ENCODE measurements around the gene HHIP. TPM values are rescaled to one million over a fixed set of nuclear protein-coding genes. Genes with fewer than 3 reads are reported as not detected.

Gene HHIP
- total RNA-seq, 1 experiment from 2014 or later: not detected

DNA sequence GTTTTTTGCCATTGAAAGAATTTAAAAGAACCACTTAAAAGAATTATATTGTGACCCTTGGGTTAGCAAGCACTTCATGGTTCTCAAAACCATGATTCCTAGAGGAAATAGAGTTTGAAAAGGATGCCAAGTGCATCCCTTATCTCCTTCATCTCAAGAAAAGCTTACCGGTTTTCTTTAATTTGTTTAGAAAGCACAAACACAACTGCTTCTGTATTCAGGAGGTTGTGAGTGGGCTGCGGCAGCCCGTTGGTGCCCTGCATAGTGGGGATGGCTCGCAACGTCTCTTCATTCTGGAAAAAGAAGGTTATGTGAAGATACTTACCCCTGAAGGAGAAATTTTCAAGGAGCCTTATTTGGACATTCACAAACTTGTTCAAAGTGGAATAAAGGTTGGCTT lies 13.5 kb downstream of the HHIP start:
- TF ChIP-seq JUND (IDR thresholded peaks at IDR 0.05) (no peak), CEBPB (IDR thresholded peaks at IDR 0.05; ENCODE audit: low read depth) (no peak), ELF1 (IDR thresholded peaks at IDR 0.05; ENCODE audit: borderline replicate concordance, low read depth) (no peak), ZNF274 (IDR thresholded peaks at IDR 0.05; ENCODE audit: low read depth, low read length) (no peak)
- Histone ChIP-seq H3K4me1 (ENCODE audit: control insufficient read depth in 1 of 2, insufficient read depth in 2 of 2, low read length in 2 of 2) (no peaks in the 10 kb centered on the region), H3K27me3 (ENCODE audit: insufficient read depth, low read length) (no peaks in the 10 kb centered on the region), H3K4me2 (ENCODE audit: low read length) (no peak overlapping the region), H3K9me2 (ENCODE audit: insufficient read depth) (no peaks in the 10 kb centered on the region), H4K20me1 (ENCODE audit: insufficient read depth) (no peaks in the 10 kb centered on the region), H3K27ac (ENCODE audit: low read depth, low read length) (no peak overlapping the region), H3K36me3 (ENCODE audit: control insufficient read depth in 1 of 2, insufficient read depth in 2 of 2, low read length in 2 of 2) (no peaks in the 10 kb centered on the region), H3K4me3 (replicated peaks in 1 of 2; ENCODE audit: low read depth in 1 of 2, low read length in 2 of 2) (no peak overlapping the region), H3K79me2 (ENCODE audit: insufficient read depth, low read length) (no peaks in the 10 kb centered on the region), H3K9ac (ENCODE audit: low read length) (no peak overlapping the region), H2AFZ (ENCODE audit: low read depth, low read length, poor library complexity, severe bottlenecking) (no peak overlapping the region), H3K9me3 (ENCODE audit: control insufficient read depth in 1 of 2, insufficient read depth in 1 of 2, low read depth in 1 of 2, low read length in 2 of 2) (no peaks in the 10 kb centered on the region)
- ATAC-seq (no peak), DNase-seq (ENCODE audit: low read depth, low spot score) (no peak)
- no TSS peak for BruUV-seq (replicated peaks)
- ChIA-PET POLR2A (no interaction called here), CTCF (no interaction called here), RAD21 (ENCODE audit: low non-redundant PET in 1 of 2, low total read pairs in 2 of 2, uncharacterized antibody in 2 of 2, unreplicated experiment in 2 of 2) (no interaction called here)
- intact Hi-C loops (cut with micrococcal nuclease): no loop called here

DNA sequence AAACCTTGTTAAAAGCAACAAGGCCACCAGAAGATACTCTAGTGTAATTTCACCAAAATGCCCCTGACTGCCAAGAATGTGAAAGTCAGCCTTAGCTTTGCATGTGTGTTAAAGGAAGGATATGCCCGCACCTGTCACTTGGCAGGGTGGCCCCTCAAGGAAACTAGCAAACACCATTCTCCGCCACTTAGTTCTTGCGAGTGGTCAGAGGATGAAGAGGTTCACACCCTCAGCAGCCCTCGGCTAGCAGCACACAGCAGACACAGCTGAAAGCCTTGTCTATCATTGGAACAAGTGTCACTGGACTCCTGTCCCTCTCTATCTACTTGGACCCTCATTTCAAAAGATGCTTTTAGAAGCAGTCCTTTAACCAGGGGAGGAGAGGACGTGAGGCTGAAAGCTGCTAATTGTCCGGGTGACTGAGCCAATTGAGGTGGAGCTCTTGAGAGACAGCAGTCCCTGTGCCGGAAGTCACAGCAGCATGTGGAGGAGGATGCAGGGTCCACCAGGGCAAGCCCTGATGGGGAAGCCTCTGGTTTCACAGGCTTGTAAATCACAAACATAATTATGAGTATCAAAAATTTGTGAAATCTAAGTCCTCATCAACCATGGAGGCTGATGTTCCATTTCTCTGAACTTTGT lies 18.0 kb downstream of the HHIP start:
- no peak overlapping the region for H2AFZ ChIP-seq (ENCODE audit: low read depth, low read length, poor library complexity, severe bottlenecking)

More for the DNA sequence above, 18.0 kb downstream of the HHIP start:
- Histone ChIP-seq H4K20me1 (ENCODE audit: insufficient read depth) (no peaks in the 10 kb centered on the region), H3K4me2 (ENCODE audit: low read length) (no peak overlapping the region), H3K9me2 (ENCODE audit: insufficient read depth) (no peaks in the 10 kb centered on the region), H3K27ac (ENCODE audit: low read depth, low read length) (no peak overlapping the region), H3K9me3 (ENCODE audit: control insufficient read depth in 1 of 2, insufficient read depth in 1 of 2, low read depth in 1 of 2, low read length in 2 of 2) (no peaks in the 10 kb centered on the region), H3K9ac (ENCODE audit: low read length) (no peak overlapping the region), H3K27me3 (ENCODE audit: insufficient read depth, low read length) (no peaks in the 10 kb centered on the region), H3K79me2 (ENCODE audit: insufficient read depth, low read length) (no peaks in the 10 kb centered on the region), H3K4me3 (replicated peaks in 1 of 2; ENCODE audit: low read depth in 1 of 2, low read length in 2 of 2) (no peak overlapping the region), H3K36me3 (ENCODE audit: control insufficient read depth in 1 of 2, insufficient read depth in 2 of 2, low read length in 2 of 2) (no peaks in the 10 kb centered on the region), H3K4me1 (ENCODE audit: control insufficient read depth in 1 of 2, insufficient read depth in 2 of 2, low read length in 2 of 2) (peaks cover 0 to 10% of the 10 kb centered on the region in 2 experiments; a peak in 2 of 4 replicates)
- DNase-seq (ENCODE audit: low read depth, low spot score) (no peak), ATAC-seq (no peak)
- ChIA-PET CTCF (no interaction called here), POLR2A (no interaction called here), RAD21 (ENCODE audit: low non-redundant PET in 1 of 2, low total read pairs in 2 of 2, uncharacterized antibody in 2 of 2, unreplicated experiment in 2 of 2) (no interaction called here)
- no peak for TF ChIP-seq FOSL1 (IDR thresholded peaks at IDR 0.05; ENCODE audit: low read depth)
- no peak for TF ChIP-seq ZNF274 (IDR thresholded peaks at IDR 0.05; ENCODE audit: low read depth, low read length)
- TF ChIP-seq RAD21 (IDR thresholded peaks at IDR 0.05; ENCODE audit: low read depth): no peak
- TF ChIP-seq POLR2A (IDR thresholded peaks at IDR 0.05; ENCODE audit: borderline replicate concordance, extremely low read depth, insufficient read depth, insufficient read length): no peak
- no peak for TF ChIP-seq CBX3 (IDR thresholded peaks at IDR 0.05; ENCODE audit: low read depth)
- TF ChIP-seq SIN3A (IDR thresholded peaks at IDR 0.05; ENCODE audit: low read depth): no peak
- TF ChIP-seq EZH2phosphoT487 (IDR thresholded peaks at IDR 0.05; ENCODE audit: borderline replicate concordance): no peak
- TF ChIP-seq, protein P1, sequence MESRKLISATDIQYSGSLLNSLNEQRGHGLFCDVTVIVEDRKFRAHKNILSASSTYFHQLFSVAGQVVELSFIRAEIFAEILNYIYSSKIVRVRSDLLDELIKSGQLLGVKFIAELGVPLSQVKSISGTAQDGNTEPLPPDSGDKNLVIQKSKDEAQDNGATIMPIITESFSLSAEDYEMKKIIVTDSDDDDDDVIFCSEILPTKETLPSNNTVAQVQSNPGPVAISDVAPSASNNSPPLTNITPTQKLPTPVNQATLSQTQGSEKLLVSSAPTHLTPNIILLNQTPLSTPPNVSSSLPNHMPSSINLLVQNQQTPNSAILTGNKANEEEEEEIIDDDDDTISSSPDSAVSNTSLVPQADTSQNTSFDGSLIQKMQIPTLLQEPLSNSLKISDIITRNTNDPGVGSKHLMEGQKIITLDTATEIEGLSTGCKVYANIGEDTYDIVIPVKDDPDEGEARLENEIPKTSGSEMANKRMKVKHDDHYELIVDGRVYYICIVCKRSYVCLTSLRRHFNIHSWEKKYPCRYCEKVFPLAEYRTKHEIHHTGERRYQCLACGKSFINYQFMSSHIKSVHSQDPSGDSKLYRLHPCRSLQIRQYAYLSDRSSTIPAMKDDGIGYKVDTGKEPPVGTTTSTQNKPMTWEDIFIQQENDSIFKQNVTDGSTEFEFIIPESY (IDR thresholded peaks at IDR 0.05; ENCODE audit: extremely low read depth, insufficient replicate concordance, low read length): no peak
- TF ChIP-seq, protein P2, sequence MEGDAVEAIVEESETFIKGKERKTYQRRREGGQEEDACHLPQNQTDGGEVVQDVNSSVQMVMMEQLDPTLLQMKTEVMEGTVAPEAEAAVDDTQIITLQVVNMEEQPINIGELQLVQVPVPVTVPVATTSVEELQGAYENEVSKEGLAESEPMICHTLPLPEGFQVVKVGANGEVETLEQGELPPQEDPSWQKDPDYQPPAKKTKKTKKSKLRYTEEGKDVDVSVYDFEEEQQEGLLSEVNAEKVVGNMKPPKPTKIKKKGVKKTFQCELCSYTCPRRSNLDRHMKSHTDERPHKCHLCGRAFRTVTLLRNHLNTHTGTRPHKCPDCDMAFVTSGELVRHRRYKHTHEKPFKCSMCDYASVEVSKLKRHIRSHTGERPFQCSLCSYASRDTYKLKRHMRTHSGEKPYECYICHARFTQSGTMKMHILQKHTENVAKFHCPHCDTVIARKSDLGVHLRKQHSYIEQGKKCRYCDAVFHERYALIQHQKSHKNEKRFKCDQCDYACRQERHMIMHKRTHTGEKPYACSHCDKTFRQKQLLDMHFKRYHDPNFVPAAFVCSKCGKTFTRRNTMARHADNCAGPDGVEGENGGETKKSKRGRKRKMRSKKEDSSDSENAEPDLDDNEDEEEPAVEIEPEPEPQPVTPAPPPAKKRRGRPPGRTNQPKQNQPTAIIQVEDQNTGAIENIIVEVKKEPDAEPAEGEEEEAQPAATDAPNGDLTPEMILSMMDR (IDR thresholded peaks at IDR 0.05 in 2 of 3, conservative IDR thresholded peaks at IDR 0.05 in 1 of 3; ENCODE audit: borderline replicate concordance in 1 of 3, insufficient read depth in 1 of 3, low read depth in 2 of 3, low read length in 2 of 3): no peak
- no peak for TF ChIP-seq ZFX (IDR thresholded peaks at IDR 0.05)
- TF ChIP-seq ELF1 (IDR thresholded peaks at IDR 0.05; ENCODE audit: borderline replicate concordance, low read depth): no peak
- TF ChIP-seq, protein P3, sequence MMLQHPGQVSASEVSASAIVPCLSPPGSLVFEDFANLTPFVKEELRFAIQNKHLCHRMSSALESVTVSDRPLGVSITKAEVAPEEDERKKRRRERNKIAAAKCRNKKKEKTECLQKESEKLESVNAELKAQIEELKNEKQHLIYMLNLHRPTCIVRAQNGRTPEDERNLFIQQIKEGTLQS (IDR thresholded peaks at IDR 0.05): no peak
- intact Hi-C loops (cut with micrococcal nuclease): no loop called here
- no TSS peak for BruUV-seq (replicated peaks)
